A673 (cell line): ENCODE results near the gene MEAK7. TPM values are rescaled to one million over a fixed set of nuclear protein-coding genes. Genes with fewer than 3 reads are reported as not detected.

ENCODE experiments used
- BruUV-seq: library from RNA; stranded (reverse); fragments of 400-500 nt; replicated peaks from 2 replicates; lab custom pipeline; 2021; lab: Mats Ljungman, UMichigan
- CTCF ChIA-PET: fragments of 300-600 bp; sonication (Branson Sonifier 250); formaldehyde crosslinking; loops from one replicate; lab custom pipeline; 2022; ENCODE audit warnings: antibody characterized with exemption; lab: Charles Lee
- POLR2A ChIA-PET: fragments of 300-600 bp; sonication (Branson Sonifier 250); formaldehyde crosslinking; loops from one replicate; lab custom pipeline; 2022; ENCODE audit warnings: antibody characterized with exemption; ENCODE audit not compliant: low non-redundant PET; lab: Charles Lee
- DNase-seq: peaks from one replicate; pipeline ENCODE4 v3.0.0-alpha.2; 2015; ENCODE audit warnings: low spot score
- H3K27ac ChIP-seq: fragments of 200-600 bp; sonication (generic); 2 replicates; pipeline ENCODE4 v1.5.1; 2016; ENCODE audit warnings: mixed run types, low read depth, mild to moderate bottlenecking, mixed read lengths, antibody characterized with exemption, low read length; ENCODE audit not compliant: poor library complexity, severe bottlenecking
- H3K27me3 ChIP-seq: fragments of 200-600 bp; sonication (generic); replicated peaks from 2 replicates; pipeline ENCODE4 v1.6.1; 2017; ENCODE audit warnings: mixed run types, low read depth, mild to moderate bottlenecking, mixed read lengths, antibody characterized with exemption, low read length; ENCODE audit not compliant: insufficient read depth, poor library complexity
- H3K36me3 ChIP-seq: fragments of 200-600 bp; sonication (generic); 2 replicates; pipeline ENCODE4 v1.6.1; 2016; ENCODE audit warnings: mixed run types, mild to moderate bottlenecking, mixed read lengths, antibody characterized with exemption, low read length; ENCODE audit not compliant: insufficient read depth, poor library complexity, severe bottlenecking
- H3K4me1 ChIP-seq: fragments of 200-600 bp; sonication (generic); 2 replicates; pipeline ENCODE4 v1.6.1; 2017; ENCODE audit warnings: mixed run types, mild to moderate bottlenecking, mixed read lengths, antibody characterized with exemption, low read length; ENCODE audit not compliant: insufficient read depth, poor library complexity, severe bottlenecking
- H3K4me3 ChIP-seq: fragments of 200-600 bp; sonication (generic); 2 replicates; pipeline ENCODE4 v1.5.1; 2016; ENCODE audit warnings: low read depth, mixed run types, mild to moderate bottlenecking, mixed read lengths, low read length; ENCODE audit not compliant: poor library complexity, severe bottlenecking
- H3K9me3 ChIP-seq: fragments of 200-600 bp; sonication (generic); 2 replicates; pipeline ENCODE4 v1.6.1; 2016; ENCODE audit warnings: mixed run types, low read depth, mild to moderate bottlenecking, mixed read lengths, antibody characterized with exemption, low read length; ENCODE audit not compliant: poor library complexity, severe bottlenecking
- EZH2 ChIP-seq: fragments of 200-600 bp; sonication (generic); IDR thresholded peaks from 2 replicates; pipeline ENCODE4 v1.6.1; 2017; ENCODE audit warnings: borderline replicate concordance, low read depth, mild to moderate bottlenecking, mixed read lengths, antibody characterized with exemption, low read length; ENCODE audit not compliant: poor library complexity, severe bottlenecking
- intact Hi-C: fragments of 100-400 bp; cut with micrococcal nuclease; formaldehyde crosslinking; loops from one replicate; pipeline ENCODE4 v1.10.0; 2022; ENCODE audit not compliant: unreplicated experiment
- total RNA-seq: library from RNA; stranded (reverse); gene quantifications from 2 replicates; pipeline ENCODE4 v1.2.3, GENCODE V29; 2021
- TF ChIP-seq, protein P1 (sequence below): fragments of 300-800, 200-600 bp; sonication (generic); conservative IDR thresholded peaks from 2 replicates; pipeline ENCODE4 v1.5.1; 2017; ENCODE audit warnings: low read depth, mild to moderate bottlenecking, antibody characterized with exemption, low read length, moderate library complexity, mixed read lengths

The MEAK7 gene
- total RNA-seq, 1 experiment from 2014 or later = 11.6 TPM

DNA sequence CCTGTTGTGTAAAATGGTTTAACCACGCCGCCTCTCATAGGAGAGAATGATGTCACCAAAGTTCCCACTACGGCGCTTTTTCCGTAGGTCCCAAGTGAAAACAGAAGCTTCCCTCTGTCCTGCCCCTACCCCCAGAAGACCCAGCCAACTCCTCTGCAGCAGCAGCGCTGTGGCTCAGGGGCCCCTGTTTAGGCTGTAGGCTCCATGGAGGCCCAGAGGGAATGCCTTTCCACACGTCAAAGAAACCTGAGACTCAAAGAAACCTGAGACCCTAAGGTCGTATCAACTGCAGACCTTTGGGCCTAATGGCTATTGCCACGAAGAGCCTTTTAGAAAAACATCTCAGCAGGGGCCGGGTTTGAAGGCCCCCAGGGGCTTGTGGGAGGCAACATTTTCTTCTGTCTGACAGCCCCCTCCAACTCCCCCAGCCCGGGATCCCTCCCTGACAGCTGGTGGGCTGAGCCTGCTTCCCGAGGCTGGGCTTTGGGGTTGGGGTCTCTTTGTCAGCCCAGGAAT lies 43.1 kb upstream of the MEAK7 start:
- ChIA-PET CTCF (interaction anchor here (0.7 kb wide), 1 partner anchor 179 kb away, joined by 11 read pairs; no protein-coding TSS in a partner anchor), POLR2A (no interaction called here)
- Histone ChIP-seq H3K4me1 (peaks cover 3% of the 10 kb centered on the region), H3K9me3 (no peaks in the 10 kb centered on the region), H3K27ac (no peak overlapping the region), H3K4me3 (no peak overlapping the region), H3K36me3 (no peaks in the 10 kb centered on the region), H3K27me3 (no peaks in the 10 kb centered on the region)
- no TSS peak for BruUV-seq
- TF ChIP-seq, protein P1, sequence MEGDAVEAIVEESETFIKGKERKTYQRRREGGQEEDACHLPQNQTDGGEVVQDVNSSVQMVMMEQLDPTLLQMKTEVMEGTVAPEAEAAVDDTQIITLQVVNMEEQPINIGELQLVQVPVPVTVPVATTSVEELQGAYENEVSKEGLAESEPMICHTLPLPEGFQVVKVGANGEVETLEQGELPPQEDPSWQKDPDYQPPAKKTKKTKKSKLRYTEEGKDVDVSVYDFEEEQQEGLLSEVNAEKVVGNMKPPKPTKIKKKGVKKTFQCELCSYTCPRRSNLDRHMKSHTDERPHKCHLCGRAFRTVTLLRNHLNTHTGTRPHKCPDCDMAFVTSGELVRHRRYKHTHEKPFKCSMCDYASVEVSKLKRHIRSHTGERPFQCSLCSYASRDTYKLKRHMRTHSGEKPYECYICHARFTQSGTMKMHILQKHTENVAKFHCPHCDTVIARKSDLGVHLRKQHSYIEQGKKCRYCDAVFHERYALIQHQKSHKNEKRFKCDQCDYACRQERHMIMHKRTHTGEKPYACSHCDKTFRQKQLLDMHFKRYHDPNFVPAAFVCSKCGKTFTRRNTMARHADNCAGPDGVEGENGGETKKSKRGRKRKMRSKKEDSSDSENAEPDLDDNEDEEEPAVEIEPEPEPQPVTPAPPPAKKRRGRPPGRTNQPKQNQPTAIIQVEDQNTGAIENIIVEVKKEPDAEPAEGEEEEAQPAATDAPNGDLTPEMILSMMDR = no peak
- no peak for TF ChIP-seq EZH2
- DNase-seq = no peak
- intact Hi-C loops = no loop called here

DNA sequence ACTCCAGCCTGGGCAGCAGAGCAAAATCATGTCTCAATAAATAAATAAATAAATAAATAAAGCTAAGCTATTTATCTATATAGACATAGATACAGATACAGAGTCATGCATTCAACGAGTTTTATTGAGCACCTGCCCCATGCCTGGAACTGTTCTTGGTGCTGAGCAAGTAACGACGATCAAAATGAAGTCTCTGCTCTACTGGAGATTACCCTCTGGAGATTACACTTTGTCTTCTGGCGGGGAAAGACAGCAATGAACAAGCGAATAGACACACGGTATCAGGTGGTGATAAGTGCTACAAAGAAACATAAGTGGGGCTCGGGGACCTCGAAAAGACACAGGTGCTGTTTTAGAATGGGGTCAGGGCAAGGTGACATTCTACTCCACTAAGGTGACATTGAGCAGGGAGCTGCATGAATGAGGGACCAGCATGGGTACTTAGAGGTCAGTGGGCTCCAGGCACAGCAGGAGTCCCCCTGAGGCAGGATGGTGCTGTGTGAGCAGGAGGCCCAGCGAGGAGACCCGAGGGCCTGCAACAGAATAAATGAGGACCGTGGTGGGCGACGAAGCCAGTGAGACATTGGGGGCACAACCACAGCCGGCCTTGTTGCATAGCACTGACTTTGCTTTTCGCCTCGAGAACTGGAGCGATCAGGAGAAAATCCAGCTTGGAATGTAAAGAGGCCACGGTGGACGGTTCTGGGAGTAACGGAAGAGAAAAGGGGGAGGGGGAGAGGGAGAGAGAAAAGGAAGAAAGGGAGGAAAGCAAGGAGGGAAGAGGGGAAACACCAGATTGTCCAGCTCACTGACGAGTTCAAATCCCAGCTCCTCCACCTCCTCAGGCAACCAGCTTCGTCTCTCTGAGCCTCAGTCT lies 42.4 kb upstream of the MEAK7 start:
- Histone ChIP-seq H3K27ac (no peak overlapping the region), H3K27me3 (no peaks in the 10 kb centered on the region), H3K36me3 (no peaks in the 10 kb centered on the region), H3K4me1 (peaks cover 3% of the 10 kb centered on the region), H3K9me3 (no peaks in the 10 kb centered on the region), H3K4me3 (no peak overlapping the region)
- BruUV-seq = no TSS peak
- TF ChIP-seq, protein P1 = no peak
- TF ChIP-seq EZH2 = no peak
- intact Hi-C loops = no loop called here
- DNase-seq = no peak
- POLR2A ChIA-PET = no interaction called here
- CTCF ChIA-PET = no interaction called here

DNA sequence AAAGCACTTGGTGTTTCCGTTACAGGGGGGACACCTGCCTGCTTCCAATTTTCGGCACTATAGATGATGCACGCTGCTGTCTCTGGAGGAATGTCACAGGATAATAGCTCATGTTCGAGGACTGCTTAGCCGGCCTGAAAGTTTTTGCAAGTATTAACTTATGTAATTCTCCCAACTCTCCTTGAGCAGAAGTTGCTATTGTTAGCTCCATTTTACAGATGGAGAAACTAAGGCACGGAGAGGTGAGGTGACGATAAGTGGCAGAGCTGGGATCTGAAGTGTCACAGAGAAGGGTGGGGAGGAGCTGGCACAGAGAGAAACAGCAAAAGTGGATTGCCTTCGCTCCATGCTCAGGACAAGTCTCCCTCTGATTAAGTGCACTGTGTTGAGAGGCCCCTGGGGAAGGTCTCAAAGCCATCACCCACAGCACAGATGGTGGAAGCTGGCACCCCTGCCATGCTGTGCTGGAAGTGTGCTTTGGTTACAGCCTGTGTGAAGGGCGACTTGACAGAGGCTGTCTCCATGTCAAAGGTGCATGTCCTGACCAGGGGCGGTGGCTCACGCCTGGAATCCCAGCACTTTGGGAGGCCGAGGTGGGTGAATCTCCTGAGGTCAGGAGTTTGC lies 40.8 kb upstream of the MEAK7 start:
- CTCF ChIA-PET = interaction anchor here (0.6 kb wide), 1 partner anchor 282 kb away, joined by 4 read pairs; no protein-coding TSS in a partner anchor

More for the DNA sequence above, 40.8 kb upstream of the MEAK7 start:
- BruUV-seq = no TSS peak
- no peak for TF ChIP-seq EZH2
- TF ChIP-seq, protein P1 = no peak
- no peaks in the 10 kb centered on the region for H3K27me3 ChIP-seq
- H3K36me3 ChIP-seq = no peaks in the 10 kb centered on the region
- DNase-seq = no peak
- no peak overlapping the region for H3K4me3 ChIP-seq
- no peaks in the 10 kb centered on the region for H3K9me3 ChIP-seq
- POLR2A ChIA-PET = no interaction called here
- H3K4me1 ChIP-seq = peaks cover 3% of the 10 kb centered on the region
- intact Hi-C loops = no loop called here
- H3K27ac ChIP-seq = no peak overlapping the region
